Activated naive CD4-positive, alpha-beta T cell treated with anti-CD3 and anti-CD28 coated beads, Interleukin-2, amount 50 U/mL, for 72 hours (primary cell): ENCODE results near the gene OR13J1. TPM values are rescaled to one million over a fixed set of nuclear protein-coding genes. Genes with fewer than 3 reads are reported as not detected.
"Not testable (repeated sequence)": the region's sequence is repeated elsewhere in the genome, so short reads cannot be mapped to it uniquely, and the experiment has no call there.

Experiments used
- ATAC-seq, 2 donors: fragments of 150-1000 bp; cut with Tn5 transposase; 2 replicates each; pipeline ENCODE4 v1.10.0; 2021; ENCODE audit warnings: mild to moderate bottlenecking in 2 of 2, moderate library complexity in 2 of 2
- DNase-seq, 2 donors: peaks; one replicate each; pipeline ENCODE4 v3.0.0; 2021 to 2022; ENCODE audit warnings: low spot score in 2 of 2
- H3K27ac Mint-ChIP-seq, 2 donors: one replicate each; pipeline ENCODE4 v1.8.0; 2022; ENCODE audit warnings: mild to moderate bottlenecking in 2 of 2, mixed read lengths in 2 of 2
- H3K36me3 Mint-ChIP-seq, 2 donors: one replicate each; pipeline ENCODE4 v1.8.0; 2022; ENCODE audit warnings: mixed read lengths in 2 of 2
- H3K9me3 Mint-ChIP-seq, 2 donors: one replicate each; pipeline ENCODE4 v1.8.0; 2022; ENCODE audit warnings: mixed read lengths in 2 of 2
- total RNA-seq, 2 donors: library from RNA; stranded (reverse); gene quantifications; one replicate each; pipeline ENCODE4 v1.2.3, GENCODE V29; 2022

The OR13J1 gene
- total RNA-seq, 2 donors from 2014 or later = not detected

GRCh38 chr9:35906923-35907699 lies 36.9 kb upstream of the OR13J1 start:
- no peak overlapping the region for H3K27ac Mint-ChIP-seq
- no peak for ATAC-seq

GRCh38 chr9:35905912-35906679 lies 35.9 kb upstream of the OR13J1 start, which contains the start of gene HRCT1:
HRCT1 (plus strand) TSS chr9:35906202; CDS start chr9:35906288, 86 bp downstream.
- Mint-ChIP-seq H3K9me3 (no peaks in the 10 kb centered on the region), H3K36me3 (no peaks in the 10 kb centered on the region), H3K27ac (peak within 1 kb of the TSS in 1 of 2 donors; percentile 15)
- ATAC-seq (no peak), DNase-seq (no peak)

More at GRCh38 chr9:35906923-35907699, 36.9 kb upstream of the OR13J1 start:
- H3K9me3 Mint-ChIP-seq = no peaks in the 10 kb centered on the region
- DNase-seq = no peak
- no peaks in the 10 kb centered on the region for H3K36me3 Mint-ChIP-seq

- H3K36me3 Mint-ChIP-seq = no peaks in the 10 kb centered on the region
- no peaks in the 10 kb centered on the region for H3K9me3 Mint-ChIP-seq
- no peak for ATAC-seq
- no peak for DNase-seq
- peak overlapping the region in 1 of 2 donors; percentile 15 for H3K27ac Mint-ChIP-seq
These were observed 35.0 kb upstream of the OR13J1 start for GRCh38 chr9:35905051-35905781.

GRCh38 chr9:35904338-35904737 lies 34.1 kb upstream of the OR13J1 start:
- H3K36me3 Mint-ChIP-seq = no peaks in the 10 kb centered on the region
- no peak for ATAC-seq

GRCh38 chr9:35903049-35903448 lies 32.8 kb upstream of the OR13J1 start:
- H3K27ac Mint-ChIP-seq = no peak overlapping the region
- ATAC-seq (peak; percentile 56 to 61), DNase-seq (peak in 1 of 2 donors; percentile 50)
- no peaks in the 10 kb centered on the region for H3K9me3 Mint-ChIP-seq
- H3K36me3 Mint-ChIP-seq = no peaks in the 10 kb centered on the region

More at GRCh38 chr9:35904338-35904737, 34.1 kb upstream of the OR13J1 start:
- no peak for DNase-seq
- H3K27ac Mint-ChIP-seq = no peak overlapping the region
- no peaks in the 10 kb centered on the region for H3K9me3 Mint-ChIP-seq

GRCh38 chr9:35899021-35899420 lies 28.8 kb upstream of the OR13J1 start:
- ATAC-seq (no peak), DNase-seq (no peak)
- Mint-ChIP-seq H3K9me3 (no peaks in the 10 kb centered on the region), H3K36me3 (no peaks in the 10 kb centered on the region), H3K27ac (no peak overlapping the region)

GRCh38 chr9:35898337-35898736 lies 28.1 kb upstream of the OR13J1 start:
- no peak overlapping the region for H3K27ac Mint-ChIP-seq
- H3K36me3 Mint-ChIP-seq = no peaks in the 10 kb centered on the region
- no peak for ATAC-seq
- H3K9me3 Mint-ChIP-seq = no peaks in the 10 kb centered on the region
- no peak for DNase-seq

GRCh38 chr9:35897376-35898099 lies 27.3 kb upstream of the OR13J1 start:
- not testable (repeated sequence) for DNase-seq, ATAC-seq, H3K36me3 Mint-ChIP-seq, H3K27ac Mint-ChIP-seq, H3K9me3 Mint-ChIP-seq

GRCh38 chr9:35896570-35896969 lies 26.4 kb upstream of the OR13J1 start:
- no peak for ATAC-seq
- no peaks in the 10 kb centered on the region for H3K36me3 Mint-ChIP-seq

GRCh38 chr9:35892051-35892450 lies 21.9 kb upstream of the OR13J1 start:
- no peak for DNase-seq
- Mint-ChIP-seq H3K9me3 (no peaks in the 10 kb centered on the region), H3K36me3 (no peaks in the 10 kb centered on the region), H3K27ac (no peak overlapping the region)
- no peak for ATAC-seq

More at GRCh38 chr9:35896570-35896969, 26.4 kb upstream of the OR13J1 start:
- DNase-seq = no peak
- Mint-ChIP-seq H3K27ac (no peak overlapping the region), H3K9me3 (no peaks in the 10 kb centered on the region)

- H3K27ac Mint-ChIP-seq = no peak overlapping the region
- DNase-seq (no peak), ATAC-seq (no peak)
- H3K9me3 Mint-ChIP-seq = no peaks in the 10 kb centered on the region
- no peaks in the 10 kb centered on the region for H3K36me3 Mint-ChIP-seq
These were observed 21.4 kb upstream of the OR13J1 start for GRCh38 chr9:35891646-35892045.

- not testable (repeated sequence) for H3K9me3 Mint-ChIP-seq, DNase-seq
These were observed 14.7 kb upstream of the OR13J1 start for GRCh38 chr9:35884908-35885307.

GRCh38 chr9:35882996-35883395 lies 12.8 kb upstream of the OR13J1 start:
- Mint-ChIP-seq H3K36me3 (peaks cover 0 to under 1% of the 10 kb centered on the region in 2 donors), H3K9me3 (no peaks in the 10 kb centered on the region), H3K27ac (no peak overlapping the region)
- DNase-seq = no peak
- ATAC-seq = no peak

More at GRCh38 chr9:35884908-35885307, 14.7 kb upstream of the OR13J1 start:
- H3K36me3 Mint-ChIP-seq, H3K27ac Mint-ChIP-seq, ATAC-seq: not testable (repeated sequence)

GRCh38 chr9:35882263-35882848 lies 12.2 kb upstream of the OR13J1 start:
- H3K36me3 Mint-ChIP-seq = peaks cover 6 to 7% of the 10 kb centered on the region in 2 donors
- H3K9me3 Mint-ChIP-seq = peaks cover 3 to 6% of the 10 kb centered on the region in 2 donors
- ATAC-seq (peak; percentile 68 to 80), DNase-seq (peak; percentile 71 to 81)
- H3K27ac Mint-ChIP-seq = peak overlapping the region in 1 of 2 donors; percentile 3

- H3K36me3 Mint-ChIP-seq = peaks cover 2 to 3% of the 10 kb centered on the region in 2 donors
- H3K9me3 Mint-ChIP-seq = peaks cover 3% of the 10 kb centered on the region in 2 donors
- H3K27ac Mint-ChIP-seq = no peak overlapping the region
- no peak for DNase-seq
- no peak for ATAC-seq
These were observed 2.3 kb upstream of the OR13J1 start for GRCh38 chr9:35872505-35872904.

GRCh38 chr9:35871545-35871944 lies 1.3 kb upstream of the OR13J1 start:
- ATAC-seq = no peak
- no peaks in the 10 kb centered on the region for H3K36me3 Mint-ChIP-seq
- no peak overlapping the region for H3K27ac Mint-ChIP-seq
- no peaks in the 10 kb centered on the region for H3K9me3 Mint-ChIP-seq
- no peak for DNase-seq
